Fibroblast of skin of scalp (primary cell): ENCODE results near the gene ASCC2.
"Not testable (repeated sequence)": the region's sequence is repeated elsewhere in the genome, so short reads cannot be mapped to it uniquely, and the experiment has no call there.

Source experiments
- DNase-seq: peaks from one replicate; pipeline ENCODE4 v3.0.0-alpha.2; 2013

Gene ASCC2

DNA sequence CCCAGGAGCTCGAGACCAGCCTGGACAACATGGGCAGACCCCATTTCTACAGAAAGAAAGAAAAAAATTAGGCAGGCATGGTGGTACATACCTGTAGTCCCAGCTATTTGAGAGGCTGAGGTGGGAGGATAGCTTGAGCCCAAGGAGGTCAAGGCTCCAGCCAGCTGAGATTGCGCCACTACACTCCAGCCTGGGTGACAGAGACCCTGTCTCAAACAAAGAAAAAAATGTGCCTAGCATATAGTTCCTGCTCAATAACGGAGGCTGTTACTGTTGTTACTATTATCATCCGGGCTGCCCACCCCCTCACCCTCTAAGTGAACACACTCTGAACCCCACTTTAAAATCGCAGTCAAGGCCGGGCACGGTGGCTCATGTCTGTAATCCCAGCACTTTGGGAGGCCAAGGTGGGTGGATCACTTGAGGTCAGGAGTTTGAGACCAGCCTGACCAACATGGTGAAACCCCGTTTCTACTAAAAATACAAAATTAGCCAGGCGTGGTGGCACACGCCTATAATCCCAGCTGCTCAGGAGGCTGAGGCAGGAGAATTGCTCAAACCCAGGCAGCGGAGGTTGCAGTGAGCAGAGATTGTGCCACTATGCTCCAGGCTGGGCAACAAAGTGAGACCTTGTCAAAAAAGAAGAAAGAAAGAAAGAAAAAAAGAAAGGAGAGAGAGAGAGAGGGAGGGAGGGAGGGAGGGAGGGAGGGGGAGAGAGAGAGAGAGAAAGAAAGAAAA is 83.2 kb downstream of the ASCC2 start:
- DNase-seq = not testable (repeated sequence)

DNA sequence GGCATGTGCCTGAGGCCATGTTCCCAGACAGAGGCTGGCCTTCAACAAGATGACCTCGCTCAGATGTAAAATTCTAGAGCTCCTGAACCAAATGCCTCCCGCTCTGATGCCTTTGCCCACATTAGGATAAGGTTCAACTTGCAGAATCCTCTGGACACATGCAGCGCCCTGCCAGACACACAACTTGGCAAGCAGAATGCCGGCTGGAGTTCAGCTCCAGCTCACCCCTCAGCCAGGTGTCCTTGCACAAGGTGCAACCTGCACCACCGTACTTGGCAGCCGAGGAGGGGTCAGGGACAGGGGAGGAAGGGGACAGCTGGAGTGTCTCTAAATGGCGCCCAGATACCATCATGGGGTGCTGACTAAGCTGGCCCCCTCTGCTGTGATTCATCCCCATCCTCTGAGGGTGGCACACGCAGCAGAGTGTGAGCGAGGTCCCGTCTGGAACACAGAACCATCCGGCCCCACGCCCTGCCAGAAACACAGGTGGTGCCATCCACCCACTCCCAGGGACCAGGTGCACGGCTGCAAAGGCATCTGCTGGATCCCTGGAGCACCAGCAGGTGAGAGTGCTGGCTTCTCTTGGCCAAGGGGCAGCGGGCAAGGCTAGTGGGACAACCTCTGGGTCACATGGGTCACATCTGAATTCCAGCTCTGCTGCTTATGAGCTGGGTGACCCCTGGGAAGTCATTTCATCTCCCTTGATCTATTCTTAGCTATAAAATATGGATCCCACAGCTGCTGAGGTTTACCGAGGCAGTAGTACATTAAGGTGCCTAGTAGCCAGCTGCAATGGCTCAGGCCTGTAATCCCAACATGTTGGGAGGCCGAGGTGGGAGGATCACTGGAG is 84.0 kb downstream of the ASCC2 start:
- no peak for DNase-seq

DNA sequence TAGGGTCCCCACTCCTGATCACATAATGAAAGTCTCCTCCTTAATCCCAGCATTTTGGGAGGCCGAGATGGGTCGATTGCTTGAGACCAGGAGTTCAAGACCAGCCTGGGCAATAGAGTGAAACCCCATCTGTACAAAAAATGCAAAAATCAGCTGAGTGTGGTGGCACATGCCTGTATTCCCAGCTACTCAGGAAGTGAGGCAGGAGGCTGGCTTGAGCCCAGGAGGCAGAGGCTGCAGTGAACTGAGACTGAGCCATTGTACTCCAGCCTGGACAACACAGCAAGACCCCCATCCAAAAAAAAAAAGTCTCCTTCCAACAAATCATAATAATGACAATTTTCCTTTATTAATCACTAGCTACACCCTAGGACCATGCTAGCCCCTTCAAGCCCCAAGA is 86.4 kb downstream of the ASCC2 start:
- DNase-seq = no peak

DNA sequence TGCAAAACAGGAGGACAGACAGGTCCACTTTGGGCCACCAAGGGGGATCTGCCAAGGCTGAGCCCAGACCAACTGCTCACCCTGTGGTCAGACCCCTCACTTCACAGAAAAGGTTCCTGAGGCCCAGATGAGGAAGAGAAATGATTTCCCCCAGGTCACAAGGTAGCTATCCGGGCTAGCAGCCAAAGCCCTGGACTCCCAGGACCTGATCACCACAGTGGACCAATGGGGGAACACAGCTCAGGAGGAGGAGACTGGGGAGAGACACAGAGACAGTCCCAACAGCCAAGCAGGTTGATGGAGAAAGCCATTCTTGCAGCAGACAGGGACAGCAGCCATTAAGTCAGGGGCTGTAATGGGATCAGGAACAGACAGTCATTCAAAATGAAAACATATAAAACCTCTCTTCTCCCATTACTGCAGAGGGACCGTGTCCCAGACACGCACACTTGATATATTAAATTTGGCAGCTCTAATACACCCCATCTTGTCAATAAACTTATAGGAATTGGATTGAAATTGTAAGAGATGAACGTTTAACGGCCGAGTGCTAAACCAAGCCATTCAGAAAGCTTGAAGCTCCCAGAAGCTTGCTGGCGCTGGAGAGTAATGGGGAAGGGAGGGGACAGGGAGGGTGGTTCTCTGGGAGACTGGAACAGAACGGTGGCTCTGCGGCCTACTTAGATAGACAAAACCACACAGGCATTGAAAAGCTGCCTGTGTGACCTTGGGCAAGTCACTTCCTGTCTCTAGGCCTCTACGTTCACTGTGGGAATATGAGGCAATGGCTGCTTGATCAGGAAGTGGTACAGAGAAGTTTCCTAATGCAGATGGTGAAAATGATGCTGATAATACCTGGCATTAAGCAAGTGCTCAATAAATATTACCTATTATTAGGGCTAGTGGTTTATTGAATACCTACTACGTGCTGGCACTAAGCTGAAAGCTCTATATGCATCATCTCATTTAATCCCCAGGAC is 87.2 kb downstream of the ASCC2 start:
- DNase-seq = no peak

DNA sequence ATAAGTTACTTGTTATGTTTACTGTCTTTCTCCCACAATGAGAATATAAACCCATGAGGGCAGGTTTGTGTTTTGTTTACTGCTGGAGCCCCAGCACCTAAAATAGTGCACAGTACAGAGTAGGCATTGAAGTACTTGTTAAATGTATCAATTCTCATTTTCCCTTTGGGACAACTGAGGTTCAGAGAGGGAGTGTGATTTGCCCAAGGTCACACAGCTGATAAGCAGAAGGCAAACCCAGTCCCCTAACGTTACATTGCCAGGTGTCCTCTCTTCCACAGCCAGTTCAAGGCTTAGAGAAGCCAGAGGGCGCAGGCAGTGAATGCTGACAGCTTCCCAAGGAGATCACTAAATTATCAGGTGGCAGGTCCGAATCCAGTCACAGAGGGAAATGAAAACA is 88.0 kb downstream of the ASCC2 start:
- no peak for DNase-seq

DNA sequence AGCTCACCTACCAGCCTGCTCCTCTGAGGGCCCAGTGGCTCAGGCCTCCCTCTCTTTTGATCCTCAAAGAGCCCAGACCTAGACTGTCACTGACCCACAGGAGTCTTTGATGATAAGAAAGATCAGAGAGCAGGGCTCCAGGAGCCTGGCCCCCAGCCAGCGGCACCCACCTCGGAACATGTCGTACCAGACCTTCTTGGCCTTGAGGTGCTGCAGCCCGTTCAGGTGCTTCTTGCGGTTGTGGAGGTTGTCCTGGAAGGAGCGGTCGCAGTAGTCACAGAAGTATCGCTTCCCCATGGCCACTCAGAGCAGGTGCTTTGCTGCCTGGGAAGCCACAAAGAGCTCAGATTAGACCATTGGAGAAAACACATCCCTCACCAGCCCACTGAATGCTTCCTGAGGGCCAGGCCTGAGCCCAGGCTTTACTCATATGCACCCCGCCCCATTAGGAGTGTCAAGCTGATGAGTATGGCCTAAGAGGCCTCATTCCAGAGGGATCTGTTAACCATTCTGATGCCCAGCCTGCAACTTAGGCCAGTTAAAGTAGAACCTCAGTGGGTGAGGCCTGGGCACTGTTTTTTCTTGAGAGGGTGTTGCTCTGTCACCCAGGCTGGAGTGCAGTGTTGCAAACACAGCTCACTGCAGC is 89.7 kb downstream of the ASCC2 start:
- DNase-seq = no peak

DNA sequence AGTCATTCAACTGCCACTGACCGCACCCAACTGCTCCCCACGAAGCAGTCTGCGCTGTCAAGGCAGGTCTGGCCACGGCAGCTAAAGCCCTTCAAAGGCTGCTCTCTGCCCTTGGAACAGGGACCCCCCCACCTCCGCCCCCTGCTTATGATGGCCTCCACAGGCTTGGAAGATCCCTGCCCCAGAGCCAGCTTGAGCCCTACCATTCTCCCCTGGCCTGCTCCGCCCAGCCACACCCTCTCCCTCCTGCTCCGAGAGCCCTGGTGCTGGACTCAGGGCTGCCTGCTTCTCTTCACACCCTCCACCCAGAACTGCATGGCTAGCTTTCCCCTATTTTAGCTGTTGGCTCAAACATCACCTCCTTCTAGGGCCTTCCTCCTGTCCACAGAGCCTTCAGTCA is 90.2 kb downstream of the ASCC2 start:
- no peak for DNase-seq

DNA sequence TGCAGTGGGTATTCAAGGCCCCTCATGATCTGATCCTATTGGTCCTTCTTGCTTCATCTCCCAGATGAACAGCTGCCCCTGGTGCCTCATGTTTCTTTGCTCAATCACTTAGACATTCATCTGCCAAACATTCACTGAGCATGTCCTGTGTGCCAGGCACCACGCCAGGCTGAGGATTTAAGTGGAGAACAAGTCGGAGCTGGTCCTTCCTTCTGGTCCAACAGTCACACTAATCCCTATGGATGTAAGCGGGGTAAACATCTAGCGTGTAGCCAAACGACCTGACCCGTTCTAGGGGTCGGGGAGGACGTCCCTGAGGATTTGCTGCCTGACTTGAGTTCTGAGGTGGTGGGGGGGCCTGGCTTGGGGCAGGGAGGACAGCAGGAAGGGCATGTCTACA is 93.2 kb downstream of the ASCC2 start:
- DNase-seq = peak; percentile 40

DNA sequence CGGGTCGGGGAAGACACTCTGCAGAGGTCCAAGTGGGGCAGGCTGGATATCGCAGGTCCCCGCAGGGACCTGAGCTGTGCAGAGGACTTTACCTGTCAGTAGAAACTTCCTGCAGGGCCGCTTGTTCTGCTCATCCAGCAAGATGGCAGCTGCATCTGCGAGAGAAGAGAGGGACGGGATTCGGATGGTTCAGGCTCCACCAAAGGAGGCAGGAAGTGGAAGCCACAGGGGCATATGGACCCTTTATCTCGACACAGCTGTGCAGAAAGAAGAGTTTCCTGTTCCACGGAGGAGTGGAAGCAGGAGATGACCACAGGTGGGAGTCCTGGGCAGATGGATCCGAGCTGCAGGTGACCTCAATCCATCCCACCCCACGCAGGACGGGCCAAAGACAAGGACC is 95.7 kb downstream of the ASCC2 start:
- no peak for DNase-seq

DNA sequence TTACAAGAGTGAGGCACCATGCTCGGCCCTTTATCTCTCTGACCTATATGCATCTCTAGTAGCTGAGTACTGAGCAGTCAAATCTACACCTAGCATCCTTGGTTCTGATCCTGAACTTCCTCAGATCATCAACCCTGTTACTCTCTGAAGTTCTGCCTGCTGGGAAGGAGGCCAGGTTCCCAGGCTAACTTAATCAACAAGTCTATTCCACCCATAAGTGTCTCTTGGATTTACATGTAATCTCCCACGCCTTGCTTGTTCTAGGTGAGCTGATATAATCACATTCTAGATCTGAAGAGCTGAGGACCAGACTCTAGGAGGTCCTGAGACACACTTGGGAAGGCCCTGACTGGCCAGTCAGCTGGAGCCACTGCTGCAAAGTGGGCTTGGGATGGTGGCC is 96.1 kb downstream of the ASCC2 start:
- DNase-seq = no peak

DNA sequence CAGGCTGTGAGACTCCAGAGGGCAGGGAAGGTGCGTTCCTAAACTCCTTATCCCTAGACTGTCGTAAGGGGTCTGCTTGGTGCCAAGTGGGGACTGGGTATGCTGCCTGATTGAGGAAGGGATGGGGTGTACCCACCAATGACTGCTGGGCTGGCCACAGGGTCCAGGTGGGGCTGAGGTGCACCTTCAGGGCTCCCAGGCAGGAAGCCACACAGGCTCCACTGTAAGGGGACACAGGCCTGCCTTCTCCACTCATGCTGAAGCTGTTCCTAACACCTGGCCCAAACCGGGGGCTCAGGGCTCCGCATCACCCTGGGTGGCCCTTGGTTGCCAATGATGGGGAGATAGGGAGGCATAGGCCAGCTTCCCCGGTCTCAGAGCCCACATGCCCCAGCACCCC is 97.9 kb downstream of the ASCC2 start:
- DNase-seq = no peak

DNA sequence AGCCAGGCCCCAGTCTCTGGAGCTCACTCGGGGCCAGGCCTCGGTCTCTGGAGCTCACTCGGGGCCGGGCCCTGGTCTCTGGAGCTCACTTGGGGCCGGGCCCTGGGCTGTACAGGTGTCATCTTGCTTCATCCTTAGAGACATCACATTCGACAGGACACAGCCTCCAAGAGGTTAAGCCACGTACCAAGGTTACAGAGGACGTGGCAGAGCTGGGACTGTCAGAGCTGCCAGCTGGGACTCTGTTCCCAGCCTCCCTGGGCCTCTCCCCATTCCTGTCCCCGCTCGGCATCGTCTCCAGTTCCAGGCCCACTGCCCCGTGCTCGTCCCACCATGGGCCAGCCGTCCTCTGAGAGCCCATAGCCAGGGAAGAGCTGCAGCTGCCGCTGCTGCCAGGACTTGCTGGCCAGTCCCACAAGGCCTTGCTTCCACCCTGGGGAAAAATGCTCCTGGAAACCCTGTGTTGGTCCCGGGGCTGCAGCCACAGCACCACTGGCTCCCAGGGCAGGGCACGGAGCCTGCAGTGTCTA is 98.7 kb downstream of the ASCC2 start:
- DNase-seq = no peak
